PFSK-1 (cell line): Measurements from ENCODE around the gene AKT2.
A peak's percentile ranks its signal among the peaks of the same experiment; 100 is the strongest.

Experiments used
- FOXP2 ChIP-seq: optimal IDR thresholded peaks from 2 replicates; pipeline ENCODE3; 2011; ENCODE audit warnings: borderline replicate concordance, control low read depth, inconsistent platforms; ENCODE audit not compliant: insufficient read depth; ENCODE audit errors: extremely low read length, extremely low read depth
- POLR2AphosphoS5 ChIP-seq: IDR thresholded peaks from 2 replicates; pipeline ENCODE4 v1.6.1; 2012; ENCODE audit warnings: low read depth, mild to moderate bottlenecking, control low read depth, low read length, moderate library complexity
- SIN3A ChIP-seq: IDR thresholded peaks from 2 replicates; pipeline ENCODE4 v1.6.1; 2012; ENCODE audit warnings: mild to moderate bottlenecking, low read length, moderate library complexity, borderline replicate concordance; ENCODE audit not compliant: insufficient read depth
- TAF1 ChIP-seq: IDR thresholded peaks from 2 replicates; pipeline ENCODE4 v1.6.1; 2012; ENCODE audit warnings: low read length, control low read depth, borderline replicate concordance; ENCODE audit not compliant: insufficient read depth
- TF ChIP-seq, protein P1 (sequence below), 2 experiments: IDR thresholded peaks; 2 replicates each; pipeline versions ENCODE4 v1.6.1 to v1.8.0; 2011 to 2012; ENCODE audit warnings: low read depth in 2 of 2, low read length in 2 of 2, control low read depth in 1 of 2, inconsistent platforms in 1 of 2, mild to moderate bottlenecking in 1 of 2, moderate library complexity in 1 of 2; ENCODE audit not compliant: insufficient read depth in 1 of 2

AKT2 gene

DNA sequence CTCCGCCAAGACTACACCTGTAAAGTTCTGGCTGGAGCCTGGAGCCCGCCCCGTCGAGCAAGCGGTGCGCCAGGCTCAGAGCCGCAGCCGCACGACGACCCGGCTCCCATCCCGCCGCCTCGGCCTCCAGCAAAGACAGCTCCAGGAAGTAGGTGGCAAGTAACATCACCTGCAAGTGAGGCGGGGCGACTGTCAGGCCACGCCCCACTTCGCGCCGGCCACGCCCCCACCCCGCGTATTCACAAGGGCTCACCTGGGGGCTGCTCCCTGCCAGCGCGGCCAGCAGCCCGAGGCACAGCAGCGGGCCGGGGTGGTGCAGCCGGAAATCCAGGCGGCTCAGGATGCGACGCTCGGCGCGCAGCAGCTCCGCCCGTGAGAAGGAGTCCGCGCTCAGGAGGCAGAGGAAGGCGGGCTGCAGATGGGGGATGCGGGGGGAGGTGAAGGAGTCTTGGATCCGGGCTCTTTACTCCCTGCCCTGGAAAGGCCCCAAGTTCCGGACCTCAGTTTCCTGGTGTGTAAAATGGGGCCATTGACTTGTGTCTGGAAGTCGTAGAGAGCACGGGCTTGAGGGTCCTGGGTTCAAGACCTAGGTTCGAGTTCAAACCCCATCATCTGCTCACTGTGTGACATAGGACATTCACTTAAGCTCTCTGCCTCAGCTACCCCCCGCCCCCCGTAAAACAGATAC, 61.9 kb downstream of the AKT2 start:
- TF ChIP-seq TAF1, result no peak
- no peak for TF ChIP-seq SIN3A
- TF ChIP-seq, protein P1, sequence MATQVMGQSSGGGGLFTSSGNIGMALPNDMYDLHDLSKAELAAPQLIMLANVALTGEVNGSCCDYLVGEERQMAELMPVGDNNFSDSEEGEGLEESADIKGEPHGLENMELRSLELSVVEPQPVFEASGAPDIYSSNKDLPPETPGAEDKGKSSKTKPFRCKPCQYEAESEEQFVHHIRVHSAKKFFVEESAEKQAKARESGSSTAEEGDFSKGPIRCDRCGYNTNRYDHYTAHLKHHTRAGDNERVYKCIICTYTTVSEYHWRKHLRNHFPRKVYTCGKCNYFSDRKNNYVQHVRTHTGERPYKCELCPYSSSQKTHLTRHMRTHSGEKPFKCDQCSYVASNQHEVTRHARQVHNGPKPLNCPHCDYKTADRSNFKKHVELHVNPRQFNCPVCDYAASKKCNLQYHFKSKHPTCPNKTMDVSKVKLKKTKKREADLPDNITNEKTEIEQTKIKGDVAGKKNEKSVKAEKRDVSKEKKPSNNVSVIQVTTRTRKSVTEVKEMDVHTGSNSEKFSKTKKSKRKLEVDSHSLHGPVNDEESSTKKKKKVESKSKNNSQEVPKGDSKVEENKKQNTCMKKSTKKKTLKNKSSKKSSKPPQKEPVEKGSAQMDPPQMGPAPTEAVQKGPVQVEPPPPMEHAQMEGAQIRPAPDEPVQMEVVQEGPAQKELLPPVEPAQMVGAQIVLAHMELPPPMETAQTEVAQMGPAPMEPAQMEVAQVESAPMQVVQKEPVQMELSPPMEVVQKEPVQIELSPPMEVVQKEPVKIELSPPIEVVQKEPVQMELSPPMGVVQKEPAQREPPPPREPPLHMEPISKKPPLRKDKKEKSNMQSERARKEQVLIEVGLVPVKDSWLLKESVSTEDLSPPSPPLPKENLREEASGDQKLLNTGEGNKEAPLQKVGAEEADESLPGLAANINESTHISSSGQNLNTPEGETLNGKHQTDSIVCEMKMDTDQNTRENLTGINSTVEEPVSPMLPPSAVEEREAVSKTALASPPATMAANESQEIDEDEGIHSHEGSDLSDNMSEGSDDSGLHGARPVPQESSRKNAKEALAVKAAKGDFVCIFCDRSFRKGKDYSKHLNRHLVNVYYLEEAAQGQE (IDR thresholded peaks at IDR 0.05; ENCODE audit: insufficient read depth in 1 of 2, low read depth in 2 of 2, low read length in 2 of 2), result no peak
- no peak for TF ChIP-seq POLR2AphosphoS5
- no peak for TF ChIP-seq FOXP2

DNA sequence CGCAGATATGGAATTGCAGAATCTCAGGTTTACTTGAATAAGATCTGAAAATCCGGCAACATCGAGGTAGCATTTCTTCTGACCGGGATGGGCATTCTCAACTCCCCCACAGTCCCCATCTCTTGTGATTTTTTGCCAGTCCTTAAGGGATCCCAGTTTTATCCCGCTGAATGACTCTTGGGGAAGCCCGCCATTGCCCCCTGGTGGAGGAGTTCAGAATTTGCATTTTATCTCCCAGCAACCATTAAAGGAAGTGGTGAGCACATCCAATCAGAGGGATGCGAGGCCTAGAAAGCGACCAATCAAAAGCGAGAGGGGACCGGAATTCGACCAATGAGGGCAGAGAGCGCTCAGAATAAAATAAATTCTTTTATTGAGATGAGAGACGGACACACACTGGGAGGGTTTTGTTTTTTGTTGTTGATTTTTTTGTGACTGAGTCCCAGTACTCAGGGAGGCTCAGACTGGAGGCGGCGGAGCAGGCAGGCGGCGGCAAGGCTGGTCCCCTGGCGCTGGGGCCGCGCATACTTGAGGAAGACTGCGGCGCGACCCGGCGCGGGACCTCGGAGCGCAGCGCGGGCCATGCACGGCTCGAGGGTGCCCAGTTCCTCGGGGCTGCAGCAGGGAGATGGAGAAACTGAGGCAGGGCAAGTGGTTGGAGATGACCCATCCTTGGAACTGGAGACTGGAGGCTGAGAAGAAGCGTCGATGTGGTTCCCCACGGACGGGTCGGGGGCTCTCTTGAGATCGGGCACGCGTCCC, 63.1 kb downstream of the AKT2 start:
- TF ChIP-seq TAF1 (no peak), FOXP2 (no peak), SIN3A (no peak), POLR2AphosphoS5 (no peak)
- TF ChIP-seq, protein P1 (IDR thresholded peaks at IDR 0.05; ENCODE audit: insufficient read depth in 1 of 2, low read depth in 2 of 2, low read length in 2 of 2), result no peak

DNA sequence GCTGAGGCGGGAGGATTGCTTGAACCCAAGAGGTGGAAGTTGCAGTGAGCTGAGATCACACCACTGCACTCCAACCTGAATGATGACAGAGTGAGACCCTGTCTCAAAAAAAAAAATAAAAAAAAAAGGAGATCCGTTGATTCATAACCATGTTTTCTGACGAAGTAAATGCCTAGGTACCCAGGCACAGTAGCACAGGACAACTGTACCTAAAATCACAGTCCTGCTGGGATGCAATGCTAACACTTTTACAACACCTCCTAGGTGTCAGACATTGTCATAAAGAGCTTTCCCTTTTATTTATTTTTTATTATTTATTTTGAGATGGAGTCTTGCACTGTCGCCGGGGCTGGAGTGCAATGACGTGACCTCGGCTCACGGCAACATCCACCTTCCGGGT, 64.5 kb downstream of the AKT2 start:
- TF ChIP-seq TAF1, result no peak
- TF ChIP-seq FOXP2, result no peak
- TF ChIP-seq POLR2AphosphoS5, result no peak
- TF ChIP-seq, protein P1 (IDR thresholded peaks at IDR 0.05; ENCODE audit: insufficient read depth in 1 of 2, low read depth in 2 of 2, low read length in 2 of 2), result no peak
- no peak for TF ChIP-seq SIN3A

- TF ChIP-seq FOXP2 (no peak), TAF1 (0 out of 2 replicates have a peak, but pooled peaks have one; percentile 18)
These were observed 65.3 kb downstream of the AKT2 start for GRCh38 chr19:40219721-40220276.

DNA sequence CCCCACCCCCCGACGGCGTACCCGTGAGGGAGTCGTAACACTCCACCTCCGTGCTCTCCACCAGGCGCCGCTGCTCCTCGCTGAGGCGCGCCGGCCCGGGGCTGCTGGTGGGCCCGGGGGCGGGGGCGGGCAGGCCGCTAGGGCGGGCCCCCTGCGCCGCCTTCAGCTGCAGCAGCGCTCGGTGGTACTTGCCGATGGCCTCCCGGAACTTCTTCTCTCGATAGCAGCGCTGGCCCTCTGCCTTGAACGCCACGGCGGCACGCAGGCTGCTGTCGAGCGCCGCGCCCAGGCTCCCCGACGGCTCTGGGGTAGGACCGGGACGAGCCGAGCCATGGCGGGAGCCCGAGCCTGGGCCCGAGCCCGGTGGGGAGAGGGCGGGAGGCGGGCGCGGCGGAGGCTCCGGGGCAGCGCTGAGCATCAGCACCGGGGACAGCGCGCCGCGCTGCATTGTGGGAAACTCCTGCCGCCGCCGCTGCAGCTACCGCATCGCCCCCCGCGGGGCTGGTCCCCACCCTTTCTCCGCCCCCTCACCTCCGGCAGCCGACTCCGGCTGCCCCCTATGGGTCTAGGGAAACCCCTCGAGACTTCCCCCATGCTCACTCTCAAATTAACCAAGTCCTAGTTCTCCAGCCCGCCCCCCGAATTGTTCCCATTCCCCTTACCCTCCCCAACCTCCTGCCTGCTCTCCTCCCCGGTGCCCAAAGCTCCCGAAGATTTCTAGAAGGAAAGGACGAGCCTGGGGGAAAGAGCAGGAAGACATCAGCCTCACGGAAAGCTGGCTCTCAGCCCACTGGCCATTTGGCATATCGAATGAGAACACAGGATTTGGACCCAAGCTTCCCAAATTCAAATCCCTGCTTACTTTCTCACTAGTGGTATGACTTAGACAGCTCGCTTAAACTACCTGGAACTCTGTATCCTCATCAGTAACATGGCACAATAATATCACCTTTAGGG, 66.9 kb downstream of the AKT2 start, which contains the start of gene TTC9B:
Gene TTC9B, minus strand, starts transcription at position 451 of the 957 bp plus-strand sequence. Its CDS starts 3 bp downstream, at position 448.
- TF ChIP-seq, protein P1 (IDR thresholded peaks at IDR 0.05; ENCODE audit: insufficient read depth in 1 of 2, low read depth in 2 of 2, low read length in 2 of 2), result peak; percentile 67 to 84
- no peak for TF ChIP-seq SIN3A
